ENCODE data around the gene CCN6. TPM values are rescaled to one million over a fixed set of nuclear protein-coding genes. Genes with fewer than 3 reads are reported as not detected.
"Not testable (repeated sequence)": the region's sequence is repeated elsewhere in the genome, so short reads cannot be mapped to it uniquely, and the experiment has no call there.

The CCN6 gene
- total RNA-seq, 2 donors from 2014 or later: not detected

GRCh38 chr6:112047523-112047922 lies 6.4 kb upstream of the CCN6 start:
- DNase-seq; H3K9me3 ChIP-seq (ENCODE audit: control insufficient read depth, low read length, poor library complexity, severe bottlenecking); H3K27me3 Mint-ChIP-seq; ATAC-seq; H3K36me3 Mint-ChIP-seq (ENCODE audit: low read depth); H3K4me3 Mint-ChIP-seq; H3K4me1 Mint-ChIP-seq; H3K27ac Mint-ChIP-seq: not testable (repeated sequence)

- Mint-ChIP-seq H3K27me3 (peaks cover 5% of the 10 kb centered on the region), H3K4me3 (no peak overlapping the region), H3K27ac (no peak overlapping the region), H3K4me1 (peaks cover 5% of the 10 kb centered on the region), H3K36me3 (ENCODE audit: low read depth) (no peaks in the 10 kb centered on the region)
- DNase-seq (no peak), ATAC-seq (no peak)
- H3K9me3 ChIP-seq (ENCODE audit: control insufficient read depth, low read length, poor library complexity, severe bottlenecking): no peaks in the 10 kb centered on the region
Measured at GRCh38 chr6:112049026-112049799, 4.7 kb upstream of the CCN6 start.

GRCh38 chr6:112049996-112050395 lies 3.9 kb upstream of the CCN6 start:
- no peak overlapping the region for H3K4me3 Mint-ChIP-seq
- peaks cover 7% of the 10 kb centered on the region for H3K4me1 Mint-ChIP-seq
- H3K27ac Mint-ChIP-seq: peak overlapping the region; percentile 10
- no peaks in the 10 kb centered on the region for H3K36me3 Mint-ChIP-seq (ENCODE audit: low read depth)
- no peak for ATAC-seq
- no peaks in the 10 kb centered on the region for H3K9me3 ChIP-seq (ENCODE audit: control insufficient read depth, low read length, poor library complexity, severe bottlenecking)
- peaks cover 9% of the 10 kb centered on the region for H3K27me3 Mint-ChIP-seq
- no peak for DNase-seq

GRCh38 chr6:112050429-112050828 lies 3.5 kb upstream of the CCN6 start:
- ATAC-seq: no peak
- H3K9me3 ChIP-seq (ENCODE audit: control insufficient read depth, low read length, poor library complexity, severe bottlenecking): no peaks in the 10 kb centered on the region
- Mint-ChIP-seq H3K36me3 (ENCODE audit: low read depth) (no peaks in the 10 kb centered on the region), H3K4me3 (no peak overlapping the region), H3K27me3 (peaks cover 12% of the 10 kb centered on the region), H3K4me1 (peaks cover 8% of the 10 kb centered on the region), H3K27ac (peak overlapping the region; percentile 10)
- DNase-seq: no peak

GRCh38 chr6:112051251-112051740 lies 2.6 kb upstream of the CCN6 start:
- ATAC-seq; H3K4me3 Mint-ChIP-seq; H3K9me3 ChIP-seq (ENCODE audit: control insufficient read depth, low read length, poor library complexity, severe bottlenecking); H3K36me3 Mint-ChIP-seq (ENCODE audit: low read depth); H3K27ac Mint-ChIP-seq; H3K4me1 Mint-ChIP-seq; DNase-seq: not testable (repeated sequence)
- peaks cover 12% of the 10 kb centered on the region for H3K27me3 Mint-ChIP-seq

GRCh38 chr6:112054555-112055190 lies 769 bp downstream of the CCN6 start:
- peaks cover 12% of the 10 kb centered on the region for H3K27me3 Mint-ChIP-seq
- H3K4me1 Mint-ChIP-seq: peaks cover 8% of the 10 kb centered on the region
- DNase-seq: no peak
- ATAC-seq: no peak
- H3K9me3 ChIP-seq (ENCODE audit: control insufficient read depth, low read length, poor library complexity, severe bottlenecking): no peaks in the 10 kb centered on the region
- H3K27ac Mint-ChIP-seq: no peak overlapping the region
- H3K36me3 Mint-ChIP-seq (ENCODE audit: low read depth): no peaks in the 10 kb centered on the region
- no peak overlapping the region for H3K4me3 Mint-ChIP-seq

GRCh38 chr6:112058243-112059032 lies 4.5 kb downstream of the CCN6 start:
- H3K4me1 Mint-ChIP-seq: peaks cover 6% of the 10 kb centered on the region
- ATAC-seq (no peak), DNase-seq (no peak)
- no peak overlapping the region for H3K27ac Mint-ChIP-seq
- H3K36me3 Mint-ChIP-seq (ENCODE audit: low read depth): no peaks in the 10 kb centered on the region
- H3K9me3 ChIP-seq (ENCODE audit: control insufficient read depth, low read length, poor library complexity, severe bottlenecking): no peaks in the 10 kb centered on the region
- peaks cover 7% of the 10 kb centered on the region for H3K27me3 Mint-ChIP-seq
- H3K4me3 Mint-ChIP-seq: no peak overlapping the region

- no peak overlapping the region for H3K4me3 Mint-ChIP-seq
- no peaks in the 10 kb centered on the region for H3K36me3 Mint-ChIP-seq (ENCODE audit: low read depth)
- no peaks in the 10 kb centered on the region for H3K27me3 Mint-ChIP-seq
- H3K9me3 ChIP-seq (ENCODE audit: control insufficient read depth, low read length, poor library complexity, severe bottlenecking): no peaks in the 10 kb centered on the region
- H3K27ac Mint-ChIP-seq: no peak overlapping the region
- H3K4me1 Mint-ChIP-seq: no peaks in the 10 kb centered on the region
- ATAC-seq: no peak
- DNase-seq: no peak
Measured at GRCh38 chr6:112061605-112062004, 7.7 kb downstream of the CCN6 start.

- DNase-seq (no peak), ATAC-seq (no peak)
- no peak overlapping the region for H3K27ac Mint-ChIP-seq
- H3K4me3 Mint-ChIP-seq: no peak overlapping the region
- no peaks in the 10 kb centered on the region for H3K9me3 ChIP-seq (ENCODE audit: control insufficient read depth, low read length, poor library complexity, severe bottlenecking)
- no peaks in the 10 kb centered on the region for H3K36me3 Mint-ChIP-seq (ENCODE audit: low read depth)
- H3K27me3 Mint-ChIP-seq: no peaks in the 10 kb centered on the region
- no peaks in the 10 kb centered on the region for H3K4me1 Mint-ChIP-seq
Measured at GRCh38 chr6:112062966-112063365, 9.1 kb downstream of the CCN6 start.

GRCh38 chr6:112065426-112065986 lies 11.6 kb downstream of the CCN6 start:
- Mint-ChIP-seq H3K27ac (no peak overlapping the region), H3K4me1 (no peaks in the 10 kb centered on the region), H3K36me3 (ENCODE audit: low read depth) (no peaks in the 10 kb centered on the region), H3K27me3 (no peaks in the 10 kb centered on the region), H3K4me3 (no peak overlapping the region)
- H3K9me3 ChIP-seq (ENCODE audit: control insufficient read depth, low read length, poor library complexity, severe bottlenecking): no peaks in the 10 kb centered on the region
- ATAC-seq: no peak
- DNase-seq: no peak

- Mint-ChIP-seq H3K4me1 (no peaks in the 10 kb centered on the region), H3K27me3 (no peaks in the 10 kb centered on the region), H3K4me3 (no peak overlapping the region), H3K36me3 (ENCODE audit: low read depth) (no peaks in the 10 kb centered on the region), H3K27ac (no peak overlapping the region)
- H3K9me3 ChIP-seq (ENCODE audit: control insufficient read depth, low read length, poor library complexity, severe bottlenecking): no peaks in the 10 kb centered on the region
- ATAC-seq (no peak), DNase-seq (no peak)
Measured at GRCh38 chr6:112066606-112067005, 12.7 kb downstream of the CCN6 start.

GRCh38 chr6:112081569-112081968 lies 27.7 kb downstream of the CCN6 start:
- Mint-ChIP-seq H3K27me3 (no peaks in the 10 kb centered on the region), H3K36me3 (ENCODE audit: low read depth) (no peaks in the 10 kb centered on the region), H3K27ac (no peak overlapping the region), H3K4me3 (no peak overlapping the region), H3K4me1 (peaks cover 6% of the 10 kb centered on the region)
- no peaks in the 10 kb centered on the region for H3K9me3 ChIP-seq (ENCODE audit: control insufficient read depth, low read length, poor library complexity, severe bottlenecking)
- ATAC-seq (no peak), DNase-seq (no peak)
